ENCODE data around the gene KRT77.

GRCh38 chr12:52660934-52661499 is 42.3 kb downstream of the KRT77 start:
- TF ChIP-seq, protein P1, sequence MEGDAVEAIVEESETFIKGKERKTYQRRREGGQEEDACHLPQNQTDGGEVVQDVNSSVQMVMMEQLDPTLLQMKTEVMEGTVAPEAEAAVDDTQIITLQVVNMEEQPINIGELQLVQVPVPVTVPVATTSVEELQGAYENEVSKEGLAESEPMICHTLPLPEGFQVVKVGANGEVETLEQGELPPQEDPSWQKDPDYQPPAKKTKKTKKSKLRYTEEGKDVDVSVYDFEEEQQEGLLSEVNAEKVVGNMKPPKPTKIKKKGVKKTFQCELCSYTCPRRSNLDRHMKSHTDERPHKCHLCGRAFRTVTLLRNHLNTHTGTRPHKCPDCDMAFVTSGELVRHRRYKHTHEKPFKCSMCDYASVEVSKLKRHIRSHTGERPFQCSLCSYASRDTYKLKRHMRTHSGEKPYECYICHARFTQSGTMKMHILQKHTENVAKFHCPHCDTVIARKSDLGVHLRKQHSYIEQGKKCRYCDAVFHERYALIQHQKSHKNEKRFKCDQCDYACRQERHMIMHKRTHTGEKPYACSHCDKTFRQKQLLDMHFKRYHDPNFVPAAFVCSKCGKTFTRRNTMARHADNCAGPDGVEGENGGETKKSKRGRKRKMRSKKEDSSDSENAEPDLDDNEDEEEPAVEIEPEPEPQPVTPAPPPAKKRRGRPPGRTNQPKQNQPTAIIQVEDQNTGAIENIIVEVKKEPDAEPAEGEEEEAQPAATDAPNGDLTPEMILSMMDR (IDR thresholded peaks at IDR 0.05; ENCODE audit: low read depth, low read length): no peak
- TF ChIP-seq EZH2phosphoT487 (IDR thresholded peaks at IDR 0.05; ENCODE audit: low read depth): no peak

Measured in OCI-LY3 (cell line).